T-helper 9 cell (primary cell): Measurements from ENCODE around the gene SFT2D2.

Source experiments
- DNase-seq: peaks from one replicate; pipeline ENCODE4 v3.0.0-alpha.2; 2020

SFT2D2 gene

GRCh38 chr1:168223681-168224540 is 1.9 kb upstream of the SFT2D2 start:
- DNase-seq = no peak

- DNase-seq = no peak
Measured at GRCh38 chr1:168224991-168225390, 813 bp upstream of the SFT2D2 start.

- DNase-seq = no peak
Measured at GRCh38 chr1:168227620-168228019, 1.8 kb downstream of the SFT2D2 start.

GRCh38 chr1:168229893-168230292 is 4.1 kb downstream of the SFT2D2 start:
- DNase-seq = no peak

- DNase-seq = no peak
Measured at GRCh38 chr1:168230709-168231108, 4.9 kb downstream of the SFT2D2 start.

- no peak for DNase-seq
Measured at GRCh38 chr1:168234846-168235547, 9.2 kb downstream of the SFT2D2 start.

- DNase-seq = no peak
Measured at GRCh38 chr1:168235548-168235885, 9.7 kb downstream of the SFT2D2 start.

- DNase-seq = no peak
Measured at GRCh38 chr1:168235937-168236336, 10.1 kb downstream of the SFT2D2 start.

- DNase-seq = no peak
Measured at GRCh38 chr1:168236836-168237611, 11.2 kb downstream of the SFT2D2 start.

- no peak for DNase-seq
Measured at GRCh38 chr1:168243198-168243597, 17.4 kb downstream of the SFT2D2 start.

- DNase-seq = no peak
Measured at GRCh38 chr1:168243636-168244212, 17.9 kb downstream of the SFT2D2 start.

GRCh38 chr1:168245042-168245441 is 19.2 kb downstream of the SFT2D2 start:
- no peak for DNase-seq

- no peak for DNase-seq
Measured at GRCh38 chr1:168246506-168246905, 20.7 kb downstream of the SFT2D2 start.

- no peak for DNase-seq
Measured at GRCh38 chr1:168252204-168252733, 26.5 kb downstream of the SFT2D2 start.

- no peak for DNase-seq
Measured at GRCh38 chr1:168256164-168256563, 30.4 kb downstream of the SFT2D2 start.

GRCh38 chr1:168257397-168257796 is 31.6 kb downstream of the SFT2D2 start:
- DNase-seq = no peak

- no peak for DNase-seq
Measured at GRCh38 chr1:168259567-168259966, 33.8 kb downstream of the SFT2D2 start.

- no peak for DNase-seq
Measured at GRCh38 chr1:168260393-168260792, 34.6 kb downstream of the SFT2D2 start.

- DNase-seq = no peak
Measured at GRCh38 chr1:168261390-168261789, 35.6 kb downstream of the SFT2D2 start.

GRCh38 chr1:168263130-168263529 is 37.3 kb downstream of the SFT2D2 start:
- no peak for DNase-seq

GRCh38 chr1:168264296-168264695 is 38.5 kb downstream of the SFT2D2 start:
- no peak for DNase-seq

- no peak for DNase-seq
Measured at GRCh38 chr1:168265596-168265995, 39.8 kb downstream of the SFT2D2 start.

- DNase-seq = no peak
Measured at GRCh38 chr1:168266644-168267186, 40.9 kb downstream of the SFT2D2 start.
